Raji (cell line): ENCODE data around the gene MRC2.

Experiments
- POLR2A ChIP-seq: IDR thresholded peaks from 2 replicates; pipeline ENCODE4 v1.6.1; 2011; ENCODE audit warnings: low read depth, low read length, control low read depth; ENCODE audit not compliant: insufficient read depth

Gene MRC2

DNA sequence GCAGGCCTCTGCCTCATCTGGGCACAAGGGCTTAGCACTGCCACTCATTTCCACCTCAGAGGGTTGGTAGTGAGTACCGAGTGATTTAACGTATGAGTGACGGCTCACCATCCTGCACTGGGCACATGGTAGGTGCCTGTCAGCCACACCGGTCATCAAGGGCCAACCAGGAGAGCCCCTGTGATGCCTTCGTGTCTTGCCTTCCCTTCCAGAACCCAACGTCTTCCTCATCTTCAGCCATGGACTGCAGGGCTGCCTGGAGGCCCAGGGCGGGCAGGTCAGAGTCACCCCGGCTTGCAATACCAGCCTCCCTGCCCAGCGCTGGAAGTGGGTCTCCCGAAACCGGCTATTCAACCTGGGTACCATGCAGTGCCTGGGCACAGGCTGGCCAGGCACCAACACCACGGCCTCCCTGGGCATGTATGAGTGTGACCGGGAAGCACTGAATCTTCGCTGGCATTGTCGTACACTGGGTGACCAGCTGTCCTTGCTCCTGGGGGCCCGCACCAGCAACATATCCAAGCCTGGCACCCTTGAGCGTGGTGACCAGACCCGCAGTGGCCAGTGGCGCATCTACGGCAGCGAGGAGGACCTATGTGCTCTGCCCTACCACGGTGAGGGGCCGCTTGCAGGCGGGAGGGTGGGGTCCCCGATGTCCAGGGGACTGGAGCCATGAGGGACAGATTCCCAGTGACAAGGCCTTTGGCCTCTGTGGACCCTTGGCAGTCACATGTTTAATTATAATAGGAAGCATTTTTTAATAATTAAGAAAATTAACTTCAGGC is 37.1 kb downstream of the MRC2 start:
- TF ChIP-seq POLR2A = no peak

DNA sequence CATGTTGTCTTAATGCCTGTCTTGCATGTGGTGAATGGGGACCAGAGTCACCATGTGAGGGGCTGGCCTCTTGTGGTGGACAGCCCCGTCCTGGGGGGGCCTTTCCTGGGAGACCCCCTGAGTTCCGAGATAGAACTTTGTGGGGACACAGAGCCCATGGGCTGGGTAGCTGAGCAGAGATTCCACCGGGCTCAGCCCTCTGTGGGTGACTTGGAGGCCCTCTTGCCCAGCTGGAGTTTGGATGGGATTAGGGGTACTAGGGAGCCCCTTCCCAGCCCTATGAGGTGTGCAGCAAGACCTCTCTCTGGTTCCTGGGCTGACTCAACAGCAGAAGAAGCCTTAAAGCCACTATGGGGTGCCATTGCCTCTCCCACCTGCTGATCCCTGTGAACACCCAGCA is 38.1 kb downstream of the MRC2 start:
- no peak for TF ChIP-seq POLR2A

DNA sequence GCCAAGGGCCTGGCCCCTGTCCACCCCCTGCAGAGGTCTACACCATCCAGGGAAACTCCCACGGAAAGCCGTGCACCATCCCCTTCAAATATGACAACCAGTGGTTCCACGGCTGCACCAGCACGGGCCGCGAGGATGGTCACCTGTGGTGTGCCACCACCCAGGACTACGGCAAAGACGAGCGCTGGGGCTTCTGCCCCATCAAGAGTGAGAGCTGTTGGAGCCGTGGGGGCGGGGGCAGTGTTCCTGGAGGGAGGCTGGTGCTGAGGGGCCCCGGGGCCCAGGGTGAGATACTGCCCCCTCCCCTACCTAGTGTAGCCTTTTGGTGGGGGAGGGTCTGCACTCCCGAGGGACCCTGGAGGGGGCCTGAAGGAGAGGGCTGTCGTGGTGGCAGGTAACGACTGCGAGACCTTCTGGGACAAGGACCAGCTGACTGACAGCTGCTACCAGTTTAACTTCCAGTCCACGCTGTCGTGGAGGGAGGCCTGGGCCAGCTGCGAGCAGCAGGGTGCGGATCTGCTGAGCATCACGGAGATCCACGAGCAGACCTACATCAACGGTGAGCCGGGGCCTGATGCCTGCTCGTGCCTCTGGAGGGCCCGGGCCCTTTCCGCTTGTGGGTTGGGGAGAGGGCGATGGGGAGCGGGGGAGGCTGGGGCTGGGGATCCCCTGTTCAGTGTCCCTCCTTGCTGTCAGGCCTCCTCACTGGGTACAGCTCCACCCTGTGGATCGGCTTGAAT is 38.8 kb downstream of the MRC2 start:
- TF ChIP-seq POLR2A = no peak

DNA sequence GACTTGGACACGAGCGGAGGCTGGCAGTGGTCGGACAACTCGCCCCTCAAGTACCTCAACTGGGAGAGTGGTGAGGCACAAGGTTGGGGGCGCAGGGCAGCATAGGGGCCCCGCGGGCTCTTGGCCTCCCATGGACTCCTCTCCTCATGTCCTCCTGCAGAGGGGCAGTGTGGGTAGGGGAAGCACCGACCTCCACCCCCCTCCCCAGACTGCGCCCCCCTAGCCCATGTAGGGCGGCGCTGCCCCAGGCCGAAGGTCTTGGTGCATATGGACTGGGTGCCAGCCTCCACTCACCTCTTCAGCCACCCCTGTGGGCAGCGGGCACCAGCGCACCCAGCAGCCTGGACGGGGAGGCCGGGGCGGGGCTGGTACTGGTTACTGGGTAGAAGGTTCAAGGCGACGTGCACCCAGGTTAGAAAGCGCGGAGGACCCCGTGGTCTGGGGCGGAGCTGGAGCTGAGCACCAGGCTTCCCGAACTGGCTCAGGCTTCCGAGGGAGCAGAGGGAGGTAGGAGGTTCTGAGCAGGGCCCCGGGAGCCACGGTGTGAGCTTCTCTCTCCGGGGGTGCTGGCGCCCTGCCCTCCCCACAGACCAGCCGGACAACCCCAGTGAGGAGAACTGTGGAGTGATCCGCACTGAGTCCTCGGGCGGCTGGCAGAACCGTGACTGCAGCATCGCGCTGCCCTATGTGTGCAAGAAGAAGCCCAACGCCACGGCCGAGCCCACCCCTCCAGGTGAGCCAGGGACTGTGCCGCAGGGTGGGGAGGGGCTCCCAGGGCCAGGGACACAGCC is 39.5 kb downstream of the MRC2 start:
- TF ChIP-seq POLR2A = no peak

- TF ChIP-seq POLR2A = no peak
These were observed 40.8 kb downstream of the MRC2 start for GRCh38 chr17:62668091-62668804.

DNA sequence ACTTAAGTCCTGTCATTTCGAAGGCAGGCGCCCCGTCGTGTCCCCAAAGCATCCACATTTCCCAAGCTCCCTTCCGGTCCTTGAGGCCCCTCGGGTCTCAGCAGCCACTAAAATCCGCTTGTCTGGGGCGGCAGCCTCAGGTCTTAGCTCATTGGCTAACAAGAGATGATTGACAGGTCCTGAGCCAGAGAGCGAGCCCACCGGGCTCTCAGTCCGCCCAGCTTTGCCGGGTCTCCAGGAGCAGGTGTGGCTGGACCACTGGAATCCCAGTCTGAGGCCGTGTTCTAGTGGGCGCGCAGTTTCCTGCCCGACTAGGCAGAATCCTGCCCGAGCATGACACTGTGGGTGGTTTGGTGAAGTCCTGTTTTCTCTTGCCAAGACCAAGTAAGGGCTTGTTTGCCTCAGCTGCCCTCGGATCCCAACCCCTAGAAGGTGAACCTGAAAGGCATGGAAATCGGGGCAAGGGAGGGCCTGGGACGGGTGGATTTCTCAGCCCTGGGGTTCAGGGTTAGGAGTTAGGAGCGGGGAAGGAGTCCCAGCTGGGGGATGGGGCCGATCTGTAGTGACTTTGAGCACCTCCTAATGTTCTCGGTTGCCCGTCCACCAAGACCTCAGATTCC is 42.8 kb downstream of the MRC2 start:
- no peak for TF ChIP-seq POLR2A

- TF ChIP-seq POLR2A = no peak
These were observed 44.1 kb downstream of the MRC2 start for GRCh38 chr17:62671553-62671952.

DNA sequence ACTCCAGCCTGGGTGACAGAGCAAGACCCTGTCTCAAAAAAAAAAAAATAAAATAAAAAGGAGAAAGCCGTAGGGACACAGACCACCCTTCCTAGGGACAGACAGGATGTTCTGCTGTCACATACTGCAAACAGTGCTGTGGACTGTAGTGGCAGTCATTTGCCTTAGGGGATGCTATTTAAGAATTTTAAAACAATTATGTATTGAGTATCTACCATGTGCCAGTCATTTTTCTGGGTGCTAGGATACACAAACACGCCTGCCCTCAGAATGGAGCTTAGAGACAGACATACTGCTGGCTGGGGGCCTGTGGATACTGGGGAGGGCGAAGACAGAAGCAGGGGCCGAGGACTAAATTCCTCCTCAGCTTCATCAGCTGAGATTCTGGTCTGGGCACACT is 45.5 kb downstream of the MRC2 start:
- no peak for TF ChIP-seq POLR2A

DNA sequence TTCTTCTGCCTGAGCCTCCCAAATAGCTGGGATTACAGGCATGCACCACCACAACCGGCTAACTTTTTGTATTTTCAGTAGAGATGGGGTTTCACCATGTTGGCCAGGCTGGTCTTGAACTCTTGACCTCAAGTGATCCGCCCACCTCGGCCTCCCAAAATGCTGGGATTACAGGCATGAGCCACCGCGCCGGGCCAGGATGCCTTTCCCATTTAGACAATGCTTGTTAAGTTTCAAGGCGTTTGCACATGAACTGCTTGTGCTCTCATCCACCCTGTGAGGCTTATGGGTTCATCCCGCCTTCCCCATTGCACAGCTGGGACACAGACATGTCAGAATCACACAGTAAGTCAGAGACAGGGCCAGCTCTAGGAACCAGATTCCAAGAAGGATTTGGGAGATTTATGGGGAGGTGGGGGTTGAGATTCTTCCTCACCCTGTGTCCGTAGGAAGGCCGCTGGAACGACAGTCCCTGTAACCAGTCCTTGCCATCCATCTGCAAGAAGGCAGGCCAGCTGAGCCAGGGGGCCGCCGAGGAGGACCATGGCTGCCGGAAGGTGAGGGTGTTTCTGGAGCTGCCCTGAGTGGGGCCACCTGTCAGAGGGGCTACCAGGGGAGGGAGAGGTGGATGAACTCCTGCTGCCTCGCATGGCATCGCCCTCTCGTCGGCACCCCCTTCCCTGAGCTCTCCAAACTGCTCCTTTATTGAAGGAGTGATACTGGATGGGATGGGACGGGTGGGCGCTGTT is 46.3 kb downstream of the MRC2 start:
- TF ChIP-seq POLR2A = no peak

DNA sequence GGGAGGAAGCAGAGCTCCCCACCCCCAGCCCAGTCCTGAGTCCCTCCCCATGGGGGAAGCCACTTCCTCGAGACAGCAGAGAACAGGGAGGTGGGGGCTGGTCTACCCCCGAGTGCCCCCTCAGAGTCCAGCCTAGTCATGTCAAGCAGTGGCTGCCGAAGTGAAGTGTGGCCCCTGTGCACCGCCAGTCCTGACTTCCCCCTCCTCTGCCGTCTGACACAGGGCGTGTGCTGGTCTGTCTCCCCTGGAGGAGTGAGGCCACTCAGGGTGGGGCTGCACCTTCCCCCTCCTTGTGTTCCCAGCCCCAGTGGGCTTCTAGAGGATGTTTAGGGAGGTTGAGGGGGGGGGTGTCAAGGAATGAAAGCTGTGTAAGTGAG is 46.9 kb downstream of the MRC2 start:
- TF ChIP-seq POLR2A = no peak

- no peak for TF ChIP-seq POLR2A
These were observed 47.4 kb downstream of the MRC2 start for GRCh38 chr17:62674841-62675240.

DNA sequence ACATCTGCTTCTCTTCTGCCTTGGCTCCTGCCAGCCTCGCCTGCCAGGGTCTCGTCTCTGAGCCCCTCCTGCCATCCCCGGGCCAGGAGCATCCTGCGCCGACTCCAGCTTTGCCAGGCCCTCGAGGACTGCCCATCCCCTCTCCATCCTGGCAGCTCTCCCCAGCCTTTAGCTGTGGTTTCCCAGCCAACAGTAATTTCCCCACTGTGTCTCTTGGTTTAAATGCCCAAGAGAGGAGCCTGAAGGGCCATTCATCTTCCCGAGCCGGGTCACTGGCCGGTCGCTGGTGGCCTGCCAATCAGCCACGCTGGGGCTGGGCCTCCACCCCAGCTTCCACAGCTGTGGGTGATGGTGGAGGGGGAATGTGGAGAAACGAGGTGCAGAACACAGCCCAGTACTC is 47.8 kb downstream of the MRC2 start:
- TF ChIP-seq POLR2A = no peak

DNA sequence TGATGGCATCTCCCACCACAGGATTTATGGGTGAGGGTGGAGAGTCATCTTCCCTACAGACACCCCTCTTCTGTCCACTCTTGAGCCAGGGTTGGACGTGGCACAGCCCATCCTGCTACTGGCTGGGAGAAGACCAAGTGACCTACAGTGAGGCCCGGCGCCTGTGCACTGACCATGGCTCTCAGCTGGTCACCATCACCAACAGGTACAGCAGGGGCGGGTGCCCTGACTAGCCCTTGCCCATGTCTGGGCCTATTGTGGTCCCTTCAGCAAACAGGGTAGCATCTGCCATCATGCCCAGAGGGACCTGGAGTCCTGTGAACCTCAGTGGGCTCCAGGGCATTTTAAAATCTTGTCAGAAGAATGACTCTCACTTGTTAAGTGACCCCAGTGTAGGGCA is 48.2 kb downstream of the MRC2 start:
- TF ChIP-seq POLR2A = no peak
